Activated CD4-positive, alpha-beta T cell treated with anti-CD3 and anti-CD28 coated beads for 48 hours (primary cell): ENCODE data around the gene AKT3.
"Not testable (repeated sequence)": the region's sequence is repeated elsewhere in the genome, so short reads cannot be mapped to it uniquely, and the experiment has no call there.

Source experiments
- DNase-seq: peaks from one replicate; pipeline ENCODE4 v3.0.0-alpha.2; 2020

The AKT3 gene

DNA sequence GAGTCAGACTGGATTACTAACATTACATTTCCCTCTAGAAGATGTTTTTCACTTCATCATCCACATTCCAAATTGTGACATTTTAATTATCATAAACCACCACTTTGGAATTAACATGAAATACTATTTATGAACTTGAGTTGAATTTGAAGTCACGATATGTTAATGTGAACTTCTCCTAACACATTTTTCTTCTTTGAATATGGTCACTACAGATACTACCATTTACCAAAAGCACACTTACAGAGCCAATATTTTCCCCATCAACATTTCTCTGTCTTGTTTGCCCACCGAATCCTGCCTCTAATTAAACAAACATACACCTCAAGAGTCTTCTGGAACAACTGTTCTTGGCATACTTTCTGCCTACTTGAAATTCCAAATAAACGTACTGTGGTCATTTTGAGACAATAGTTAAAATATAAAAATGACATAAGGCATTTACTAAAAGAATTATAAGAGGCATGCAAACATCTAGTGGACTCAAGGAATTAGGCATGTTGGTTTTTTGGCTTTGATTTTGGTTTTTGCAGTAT lies 177.4 kb downstream of the AKT3 start:
- DNase-seq = no peak

- DNase-seq = no peak
Observed at GRCh38 chr1:243667591-243667990, 182.5 kb downstream of the AKT3 start.

- no peak for DNase-seq
Observed at GRCh38 chr1:243667133-243667532, 182.9 kb downstream of the AKT3 start.

DNA sequence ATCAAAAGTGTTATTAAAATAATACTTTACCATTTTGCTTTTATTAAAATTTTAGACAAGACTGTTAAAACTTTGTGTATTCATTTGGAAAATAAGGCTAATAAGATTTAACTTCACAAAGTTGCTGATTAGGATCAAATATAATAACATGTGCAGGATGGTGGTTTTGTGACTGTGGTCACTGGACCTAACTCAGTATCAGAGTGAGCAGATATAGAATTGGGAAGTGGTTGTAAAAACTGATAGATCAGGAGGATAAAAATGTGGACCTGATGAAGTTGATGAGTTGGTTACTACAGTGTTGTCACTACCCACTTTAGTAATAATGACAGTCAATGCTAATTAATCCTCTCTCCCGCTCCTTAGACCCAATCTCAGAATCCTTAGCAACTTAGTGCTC lies 186.4 kb downstream of the AKT3 start:
- no peak for DNase-seq

DNA sequence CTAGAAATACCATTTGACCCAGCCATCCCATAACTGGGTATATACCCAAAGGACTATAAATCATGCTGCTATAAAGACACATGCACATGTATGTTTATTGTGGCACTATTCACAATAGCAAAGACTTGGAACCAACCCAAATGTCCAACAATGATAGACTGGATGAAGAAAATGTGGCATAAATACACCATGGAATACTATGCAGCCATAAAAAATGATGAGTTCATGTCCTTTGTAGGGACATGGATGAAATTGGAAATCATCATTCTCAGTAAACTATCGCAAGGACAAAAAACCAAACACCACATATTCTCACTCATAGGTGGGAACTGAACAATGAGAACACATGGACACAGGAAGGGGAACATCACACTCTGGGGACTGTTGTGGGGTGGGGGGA lies 187.9 kb downstream of the AKT3 start:
- DNase-seq = not testable (repeated sequence)

DNA sequence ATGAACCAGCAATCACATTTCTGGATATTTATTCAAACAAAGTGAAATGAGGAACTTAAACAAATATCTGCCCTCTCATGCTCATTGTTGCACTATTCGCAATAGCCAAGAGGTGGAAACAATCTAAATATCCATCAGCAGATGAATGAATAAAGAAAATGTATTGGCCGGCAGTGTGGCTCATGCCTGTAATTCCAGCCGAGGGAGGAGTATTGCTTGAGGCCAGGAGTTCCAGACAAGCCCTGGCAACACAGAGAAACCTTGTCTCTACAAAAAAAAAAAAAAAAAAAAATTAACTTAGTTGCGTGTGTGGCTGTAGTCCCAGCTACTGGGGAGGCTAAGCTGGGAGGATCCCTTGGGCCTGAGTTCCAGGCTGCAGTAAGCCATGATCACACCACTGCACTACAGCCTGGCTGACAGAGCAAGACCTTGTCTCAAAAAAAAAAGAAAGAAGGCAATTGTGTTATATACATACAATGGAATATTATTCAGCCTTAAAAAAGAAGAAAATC lies 191.4 kb downstream of the AKT3 start:
- DNase-seq = no peak

DNA sequence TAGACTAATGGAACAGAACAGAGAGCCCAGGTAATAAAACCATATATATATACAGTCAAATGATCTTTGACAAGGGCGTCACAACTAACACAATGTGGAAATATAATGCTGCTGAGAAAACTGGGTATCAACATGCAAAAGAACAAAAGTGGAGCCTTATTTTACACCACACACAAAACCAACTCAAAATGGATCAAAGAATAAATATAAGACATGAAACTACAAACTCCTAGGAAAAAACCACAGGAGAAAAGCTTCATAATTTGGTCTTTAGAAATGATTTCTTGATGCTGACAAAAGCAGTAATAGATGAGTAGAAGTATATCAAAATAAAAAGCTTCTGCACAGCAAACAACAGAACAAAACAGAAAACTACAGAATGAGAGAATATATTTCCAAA lies 192.2 kb downstream of the AKT3 start:
- no peak for DNase-seq

DNA sequence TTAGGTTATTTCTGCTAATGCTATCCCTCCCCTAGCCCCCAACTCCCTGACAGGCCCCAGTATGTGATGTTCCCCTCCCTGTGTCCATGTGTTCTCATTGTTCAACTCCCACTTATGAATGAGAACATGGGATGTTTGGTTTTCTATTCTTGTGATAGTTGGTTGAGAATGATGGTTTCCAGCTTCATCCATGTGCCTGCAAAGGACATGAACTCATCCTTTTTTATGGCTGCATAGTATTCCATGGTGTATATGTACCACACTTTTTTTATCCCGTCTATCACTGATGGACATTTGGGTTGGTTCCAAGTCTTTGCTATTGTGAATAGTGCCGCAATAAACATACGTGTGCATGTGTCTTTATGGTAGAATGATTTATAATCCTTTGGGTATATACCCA lies 200.5 kb downstream of the AKT3 start:
- not testable (repeated sequence) for DNase-seq

GRCh38 chr1:243646841-243647240 lies 203.2 kb downstream of the AKT3 start:
- DNase-seq = no peak

DNA sequence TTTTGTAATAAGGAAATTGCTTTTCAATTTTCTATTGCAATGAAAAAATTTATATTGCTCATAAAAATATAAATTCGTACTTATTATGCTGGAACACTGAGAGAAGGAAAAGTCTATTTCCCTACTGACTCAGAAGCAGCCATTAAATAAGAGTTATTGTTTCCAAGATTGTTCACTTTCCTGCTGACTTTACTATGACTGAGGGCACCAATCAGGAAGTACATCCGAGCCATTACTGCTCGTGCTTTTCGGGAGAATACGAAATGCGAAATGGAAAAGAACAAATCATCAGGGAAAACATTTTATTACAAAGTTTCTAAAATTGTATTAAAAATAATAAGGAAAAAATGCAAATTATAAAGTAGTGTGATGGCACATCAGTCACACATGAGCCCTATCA lies 204.8 kb downstream of the AKT3 start:
- DNase-seq = no peak

- no peak for DNase-seq
Observed at GRCh38 chr1:243642936-243643335, 207.1 kb downstream of the AKT3 start.

- no peak for DNase-seq
Observed at GRCh38 chr1:243639027-243639658, 210.9 kb downstream of the AKT3 start.

DNA sequence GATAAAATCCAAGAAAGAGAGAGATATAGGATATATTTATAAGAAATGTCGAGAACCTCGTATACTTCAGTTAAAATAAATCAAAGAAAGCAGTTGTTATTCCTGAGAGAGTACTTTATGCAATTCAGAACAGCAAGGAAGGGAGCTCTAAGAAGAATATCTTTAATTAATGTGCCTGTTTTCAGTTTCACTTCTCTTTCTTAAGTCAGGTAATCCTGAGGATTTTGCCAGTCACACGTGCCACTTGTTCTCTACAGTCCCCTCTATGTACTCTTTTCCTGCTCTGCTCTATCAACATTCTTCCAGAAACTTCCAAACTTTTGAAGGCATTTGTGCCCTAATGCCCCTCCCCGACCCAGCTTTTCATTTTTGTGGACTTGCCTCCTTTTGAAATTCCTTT lies 211.9 kb downstream of the AKT3 start:
- DNase-seq = no peak

- no peak for DNase-seq
Observed at GRCh38 chr1:243628476-243628907, 221.6 kb downstream of the AKT3 start.

DNA sequence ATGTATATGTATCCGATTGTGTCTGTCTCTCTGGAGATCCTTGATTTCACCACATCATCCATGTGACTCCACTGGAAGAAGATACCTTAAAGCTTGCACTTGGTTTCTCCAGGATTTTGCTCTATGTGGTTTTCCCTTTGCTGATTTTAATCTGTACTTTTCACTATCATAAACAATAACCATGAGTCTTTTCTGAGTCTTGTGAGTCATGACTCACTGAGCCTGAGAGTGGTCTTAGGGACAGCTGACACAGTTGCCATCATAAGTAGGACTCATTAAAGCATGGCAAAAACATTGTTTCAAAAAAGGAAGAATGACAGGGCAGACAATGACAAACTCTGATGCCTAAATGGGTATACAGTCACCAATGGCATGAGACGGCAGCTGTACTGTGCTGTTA lies 226.2 kb downstream of the AKT3 start:
- DNase-seq = no peak

DNA sequence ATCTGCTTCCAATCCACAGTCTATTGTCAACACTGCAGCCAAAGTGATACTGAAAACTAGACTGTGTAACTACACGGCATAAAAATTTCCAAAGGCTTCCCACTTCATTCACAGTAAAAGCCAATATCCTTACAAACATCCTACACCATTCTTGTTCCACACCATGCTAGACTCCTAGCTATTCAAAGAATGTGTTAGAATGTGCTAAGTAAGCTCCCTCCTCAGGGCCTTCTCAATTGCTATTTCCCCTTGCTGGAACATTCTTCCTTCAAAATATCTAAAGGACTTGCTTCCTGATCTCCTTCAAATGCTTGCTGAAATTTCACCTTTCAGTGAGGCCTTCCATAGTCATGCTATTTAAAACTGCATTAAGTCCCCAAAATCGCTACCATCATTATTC lies 228.1 kb downstream of the AKT3 start:
- no peak for DNase-seq

DNA sequence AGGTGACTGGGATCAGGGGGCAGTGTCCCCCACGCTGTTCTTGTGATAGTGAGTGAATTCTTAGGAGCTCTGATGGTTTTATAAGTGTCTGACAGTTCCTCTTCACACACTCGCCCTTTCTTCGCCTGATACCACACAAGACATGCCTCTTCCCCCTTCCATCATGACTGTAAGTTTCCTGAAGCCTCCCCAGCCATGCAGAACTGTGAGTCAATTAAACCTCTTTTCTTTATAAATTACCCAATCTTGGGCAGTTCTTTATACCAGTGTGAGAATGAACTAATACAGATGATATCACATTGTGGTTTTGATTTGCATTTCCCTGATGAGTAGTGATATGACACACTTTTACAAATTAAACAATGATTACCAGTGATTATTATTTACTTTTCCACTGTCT lies 229.9 kb downstream of the AKT3 start:
- no peak for DNase-seq

DNA sequence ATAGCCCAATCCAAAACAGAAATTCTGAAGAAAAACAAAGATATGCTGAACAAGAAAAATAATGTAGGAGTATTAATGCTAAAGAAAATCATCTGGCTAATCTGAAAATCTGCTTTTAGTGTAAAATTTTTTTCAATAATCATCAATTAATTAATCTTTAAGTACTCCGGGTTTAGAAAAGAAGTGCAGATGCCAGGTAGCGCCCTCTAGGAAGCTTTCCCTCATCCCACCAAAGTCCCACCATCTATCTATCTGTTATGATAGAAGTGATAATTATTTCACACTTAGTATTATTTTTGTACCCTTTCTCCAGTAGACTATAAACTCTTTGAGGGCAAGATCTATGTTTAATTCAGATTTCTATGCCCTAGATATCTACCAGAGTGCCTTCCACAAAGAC lies 240.3 kb downstream of the AKT3 start:
- DNase-seq = no peak

- no peak for DNase-seq
Observed at GRCh38 chr1:243605604-243606003, 244.4 kb downstream of the AKT3 start.

DNA sequence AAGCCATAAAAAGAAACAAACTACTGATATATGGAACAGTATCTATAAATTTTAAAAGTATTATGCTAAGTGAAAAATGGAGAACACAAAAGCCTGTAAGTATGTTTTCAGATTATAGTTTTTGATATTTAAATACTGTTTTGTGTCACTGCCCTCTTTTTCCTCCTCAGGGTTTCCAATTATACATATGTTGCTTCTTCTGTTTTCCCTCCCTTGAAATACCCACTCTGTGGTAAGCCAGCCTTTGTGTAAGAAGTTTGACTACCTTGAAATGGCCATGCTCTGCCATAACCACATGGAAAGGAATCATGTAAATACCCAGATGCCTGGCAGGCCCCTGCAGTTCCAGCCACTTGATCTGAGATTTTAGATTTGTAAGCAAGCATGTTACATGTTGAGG lies 248.3 kb downstream of the AKT3 start:
- no peak for DNase-seq

- DNase-seq = peak; percentile 10
Observed at GRCh38 chr1:243598433-243598832, 251.6 kb downstream of the AKT3 start.

- no peak for DNase-seq
Observed at GRCh38 chr1:243597383-243597782, 252.7 kb downstream of the AKT3 start.

DNA sequence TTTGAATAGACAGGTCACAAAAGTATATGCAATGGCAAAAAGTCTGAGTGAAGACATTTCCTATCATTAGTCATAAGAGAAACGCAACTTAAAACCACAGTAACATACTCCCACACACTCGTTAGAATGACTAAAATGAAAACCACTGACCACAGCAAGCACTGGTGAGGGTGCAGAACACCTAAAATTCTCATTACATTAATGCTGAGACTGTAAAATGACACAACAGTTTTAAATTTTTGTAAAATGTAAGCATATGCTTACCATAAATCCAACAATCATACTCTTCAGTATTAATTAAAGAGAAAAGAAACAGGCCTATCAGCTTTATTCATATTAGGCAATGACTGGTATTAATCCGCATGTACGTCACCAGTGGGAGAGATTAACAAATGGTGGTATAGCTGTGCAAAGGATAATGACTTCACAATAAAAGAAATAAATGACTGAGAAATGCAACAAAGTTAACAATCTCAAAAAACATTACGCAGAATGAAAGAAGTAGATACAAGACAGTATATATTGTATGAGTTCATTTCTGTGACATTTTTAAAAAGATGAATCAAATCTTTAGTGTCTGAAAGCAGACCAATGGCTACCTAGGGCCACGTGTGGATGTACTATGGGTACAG lies 253.5 kb downstream of the AKT3 start:
- DNase-seq = peak; percentile 35

GRCh38 chr1:243595527-243596210 lies 254.4 kb downstream of the AKT3 start:
- DNase-seq = peak; percentile 10
